Osteoblast (primary cell): ENCODE measurements around the gene IFT80. TPM values are rescaled to one million over a fixed set of nuclear protein-coding genes. Genes with fewer than 3 reads are reported as not detected.
"Not testable (repeated sequence)": the region's sequence is repeated elsewhere in the genome, so short reads cannot be mapped to it uniquely, and the experiment has no call there.

ENCODE experiments used
- DNase-seq: peaks from one replicate; pipeline ENCODE4 v3.0.0; 2011; ENCODE audit warnings: low spot score, mixed read lengths; ENCODE audit not compliant: insufficient read length; ENCODE audit errors: missing footprints
- H2AFZ ChIP-seq: 2 replicates; pipeline ENCODE4 v1.6.0; 2011; ENCODE audit warnings: mild to moderate bottlenecking, low read length
- H3K27ac ChIP-seq: 2 replicates; pipeline ENCODE4 v1.5.1; 2011; ENCODE audit warnings: mild to moderate bottlenecking, low read depth, low read length, moderate library complexity
- H3K27me3 ChIP-seq: 2 replicates; pipeline ENCODE4 v1.6.0; 2012; ENCODE audit warnings: mild to moderate bottlenecking, control low read depth, inconsistent platforms, low read length, moderate library complexity; ENCODE audit not compliant: insufficient read depth
- H3K36me3 ChIP-seq: 2 replicates; pipeline ENCODE4 v1.5.1; 2011; ENCODE audit warnings: mild to moderate bottlenecking, low read length, control low read depth, moderate library complexity; ENCODE audit not compliant: insufficient read depth
- H3K4me1 ChIP-seq: 2 replicates; pipeline ENCODE4 v1.5.1; 2011; ENCODE audit warnings: mild to moderate bottlenecking, low read length, control low read depth, moderate library complexity; ENCODE audit not compliant: insufficient read depth
- H3K4me2 ChIP-seq: 2 replicates; pipeline ENCODE4 v1.6.0; 2011; ENCODE audit warnings: mild to moderate bottlenecking, low read length; ENCODE audit not compliant: insufficient read depth
- H3K4me3 ChIP-seq: fragments of 200-600 bp; sonication (generic); 3 replicates; pipeline ENCODE4 v1.5.1; 2012; ENCODE audit warnings: mild to moderate bottlenecking, low read length, inconsistent platforms; ENCODE audit not compliant: insufficient read depth
- H3K79me2 ChIP-seq: 2 replicates; pipeline ENCODE4 v1.6.0; 2012; ENCODE audit warnings: mild to moderate bottlenecking, low read length, control low read depth, inconsistent platforms; ENCODE audit not compliant: insufficient read depth
- H3K9me3 ChIP-seq: 2 replicates; pipeline ENCODE4 v1.5.1; 2011; ENCODE audit warnings: low read depth, low read length, control low read depth
- H4K20me1 ChIP-seq: 2 replicates; pipeline ENCODE4 v1.6.0; 2012; ENCODE audit warnings: mild to moderate bottlenecking, low read length, control low read depth; ENCODE audit not compliant: insufficient read depth
- total RNA-seq: library from RNA; depleted of rRNA; stranded (reverse); fragments of >200 nt; gene quantifications from 2 replicates; pipeline ENCODE4 v1.2.3, GENCODE V29; 2012
- TF ChIP-seq, protein P1 (sequence below): IDR thresholded peaks from 2 replicates; pipeline ENCODE4 v1.5.1; 2011; ENCODE audit warnings: mild to moderate bottlenecking, low read depth, low read length, moderate library complexity; ENCODE audit errors: extremely low read depth

IFT80 gene
- total RNA-seq, 1 donor: 63.0 TPM

DNA sequence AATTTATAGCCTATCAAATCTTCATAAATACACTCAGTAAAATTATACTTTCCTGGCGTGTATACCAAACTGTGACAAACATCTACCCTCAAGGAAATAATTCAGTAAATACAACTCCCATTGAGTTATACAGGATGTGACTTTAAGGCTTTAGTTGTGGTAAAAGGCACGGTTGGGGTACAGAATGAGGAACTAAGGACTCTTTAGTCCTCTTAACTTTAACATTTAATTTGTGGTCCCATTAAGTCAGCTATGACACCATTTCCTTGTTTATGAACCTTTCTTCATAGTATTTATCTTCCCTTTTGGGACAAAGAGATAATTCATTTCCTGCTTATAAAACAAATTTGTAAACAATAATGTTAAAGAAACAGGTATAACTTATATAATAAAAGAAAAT is 30.2 kb downstream of the IFT80 start:
- no peaks in the 10 kb centered on the region for H3K9me3 ChIP-seq
- no peak overlapping the region for H3K27ac ChIP-seq
- H2AFZ ChIP-seq: no peak overlapping the region
- no peaks in the 10 kb centered on the region for H3K79me2 ChIP-seq
- no peak overlapping the region for H3K4me3 ChIP-seq
- TF ChIP-seq, protein P1, sequence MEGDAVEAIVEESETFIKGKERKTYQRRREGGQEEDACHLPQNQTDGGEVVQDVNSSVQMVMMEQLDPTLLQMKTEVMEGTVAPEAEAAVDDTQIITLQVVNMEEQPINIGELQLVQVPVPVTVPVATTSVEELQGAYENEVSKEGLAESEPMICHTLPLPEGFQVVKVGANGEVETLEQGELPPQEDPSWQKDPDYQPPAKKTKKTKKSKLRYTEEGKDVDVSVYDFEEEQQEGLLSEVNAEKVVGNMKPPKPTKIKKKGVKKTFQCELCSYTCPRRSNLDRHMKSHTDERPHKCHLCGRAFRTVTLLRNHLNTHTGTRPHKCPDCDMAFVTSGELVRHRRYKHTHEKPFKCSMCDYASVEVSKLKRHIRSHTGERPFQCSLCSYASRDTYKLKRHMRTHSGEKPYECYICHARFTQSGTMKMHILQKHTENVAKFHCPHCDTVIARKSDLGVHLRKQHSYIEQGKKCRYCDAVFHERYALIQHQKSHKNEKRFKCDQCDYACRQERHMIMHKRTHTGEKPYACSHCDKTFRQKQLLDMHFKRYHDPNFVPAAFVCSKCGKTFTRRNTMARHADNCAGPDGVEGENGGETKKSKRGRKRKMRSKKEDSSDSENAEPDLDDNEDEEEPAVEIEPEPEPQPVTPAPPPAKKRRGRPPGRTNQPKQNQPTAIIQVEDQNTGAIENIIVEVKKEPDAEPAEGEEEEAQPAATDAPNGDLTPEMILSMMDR: no peak
- H4K20me1 ChIP-seq: no peaks in the 10 kb centered on the region
- H3K27me3 ChIP-seq: no peaks in the 10 kb centered on the region
- peaks cover 18% of the 10 kb centered on the region for H3K4me1 ChIP-seq
- DNase-seq: no peak
- H3K4me2 ChIP-seq: no peak overlapping the region
- peaks cover 3% of the 10 kb centered on the region for H3K36me3 ChIP-seq

DNA sequence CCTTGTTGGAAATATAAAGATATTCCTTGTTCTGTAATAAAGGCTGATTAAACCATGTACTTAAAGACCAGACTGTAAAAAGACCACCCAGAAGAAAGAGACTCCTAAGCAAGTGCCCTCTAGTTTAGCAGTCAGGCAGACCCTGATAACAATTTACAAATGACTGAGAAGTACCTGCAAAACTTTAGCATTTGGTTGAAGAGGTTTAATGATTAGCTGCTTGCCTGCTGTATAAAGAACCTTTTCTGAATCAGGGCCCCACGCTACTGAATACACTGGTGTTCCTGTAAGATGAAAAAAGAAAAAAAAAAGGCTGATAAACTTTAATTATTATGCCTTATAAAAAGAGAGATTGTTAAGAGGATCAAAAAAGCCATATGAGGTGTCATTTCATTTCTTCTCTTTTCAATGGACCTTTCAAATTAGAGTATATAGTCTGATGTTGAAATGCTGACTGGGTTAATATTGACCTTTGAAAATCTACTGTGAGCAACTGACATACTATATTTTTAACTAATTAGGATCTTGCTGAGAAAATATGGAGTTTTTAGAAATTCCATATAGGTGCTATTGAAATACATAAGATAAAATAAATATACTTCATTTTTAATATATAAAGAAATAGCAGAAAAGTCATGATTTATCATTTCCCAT is 33.0 kb downstream of the IFT80 start:
- TF ChIP-seq, protein P1: no peak
- H2AFZ ChIP-seq: no peak overlapping the region
- no peaks in the 10 kb centered on the region for H3K27me3 ChIP-seq
- H3K4me3 ChIP-seq: no peak overlapping the region
- no peaks in the 10 kb centered on the region for H3K79me2 ChIP-seq
- H4K20me1 ChIP-seq: no peaks in the 10 kb centered on the region
- H3K36me3 ChIP-seq: peaks cover 2% of the 10 kb centered on the region
- DNase-seq: no peak
- H3K4me1 ChIP-seq: no peaks in the 10 kb centered on the region
- H3K9me3 ChIP-seq: no peaks in the 10 kb centered on the region
- H3K27ac ChIP-seq: no peak overlapping the region
- H3K4me2 ChIP-seq: no peak overlapping the region

DNA sequence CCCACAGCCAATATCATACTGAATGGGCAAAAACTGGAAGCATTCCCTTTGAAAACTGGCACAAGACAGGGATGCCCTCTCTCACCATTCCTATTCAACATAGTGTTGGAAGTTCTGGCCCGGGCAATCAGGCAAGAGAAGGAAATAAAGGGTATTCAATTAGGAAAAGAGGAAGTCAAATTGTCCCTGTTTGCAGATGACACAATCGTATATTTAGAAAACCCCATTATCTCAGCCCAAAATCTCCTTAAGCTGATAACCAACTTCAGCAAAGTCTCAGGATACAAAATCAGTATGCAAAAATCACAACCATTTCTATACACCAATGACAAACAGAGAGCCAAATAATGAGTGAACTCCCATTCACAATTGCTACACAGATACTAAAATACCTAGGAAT is 36.1 kb downstream of the IFT80 start:
- not testable (repeated sequence) for H3K36me3 ChIP-seq, DNase-seq

DNA sequence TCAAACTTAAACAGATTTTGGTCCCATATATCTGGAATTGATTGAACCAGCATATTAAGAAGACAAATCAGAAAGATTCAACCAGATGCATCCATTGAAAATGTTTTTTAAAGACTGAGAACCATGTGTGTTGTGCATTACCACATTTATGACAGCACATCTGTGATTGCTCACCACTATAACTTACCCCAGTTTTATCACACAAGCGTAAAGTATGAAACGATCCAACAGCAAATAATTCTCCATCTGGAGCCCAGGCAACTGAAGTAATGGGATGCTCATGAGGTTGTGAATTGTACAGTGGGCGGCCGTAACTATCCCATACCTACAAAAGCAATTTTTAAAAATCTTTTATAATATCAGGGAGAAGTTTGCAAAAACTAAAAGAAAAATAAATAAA is 43.2 kb downstream of the IFT80 start:
- no peak for DNase-seq
- TF ChIP-seq, protein P1: no peak
- no peaks in the 10 kb centered on the region for H4K20me1 ChIP-seq
- no peaks in the 10 kb centered on the region for H3K4me1 ChIP-seq
- no peaks in the 10 kb centered on the region for H3K9me3 ChIP-seq
- no peaks in the 10 kb centered on the region for H3K79me2 ChIP-seq
- no peak overlapping the region for H3K4me3 ChIP-seq
- no peak overlapping the region for H3K27ac ChIP-seq
- H3K36me3 ChIP-seq: peaks cover 8% of the 10 kb centered on the region
- no peaks in the 10 kb centered on the region for H3K27me3 ChIP-seq
- H3K4me2 ChIP-seq: no peak overlapping the region
- no peak overlapping the region for H2AFZ ChIP-seq

More for the DNA sequence above, 36.1 kb downstream of the IFT80 start:
- H3K4me2 ChIP-seq, H4K20me1 ChIP-seq, H2AFZ ChIP-seq, H3K4me3 ChIP-seq, H3K9me3 ChIP-seq, H3K27ac ChIP-seq, H3K4me1 ChIP-seq, H3K79me2 ChIP-seq, H3K27me3 ChIP-seq: not testable (repeated sequence)
